Activated CD4-positive, alpha-beta T cell treated with anti-CD3 and anti-CD28 coated beads, Interleukin-2, amount 10 ng/mL, durations not matched to agents 7 days and 5 days (primary cell): Measurements from ENCODE around the gene PGS1. TPM values are rescaled to one million over a fixed set of nuclear protein-coding genes. Genes with fewer than 3 reads are reported as not detected.
A peak's percentile ranks its signal among the peaks of the same experiment; 100 is the strongest.

Experiments
- CTCF ChIA-PET: fragments of 350-600 bp; sonication (Branson Sonifier 250); formaldehyde crosslinking; loops from one replicate; lab custom pipeline; 2021; ENCODE audit warnings: antibody characterized with exemption; lab: Charles Lee
- POLR2A ChIA-PET: fragments of 350-600 bp; sonication (Branson Sonifier 250); formaldehyde crosslinking; loops from one replicate; lab custom pipeline; 2021; ENCODE audit warnings: antibody characterized with exemption; lab: Charles Lee
- DNase-seq: peaks from one replicate; pipeline ENCODE4 v3.0.0-alpha.2; 2020
- H3K27ac Mint-ChIP-seq: one replicate; pipeline ENCODE4 v1.8.0; 2021; ENCODE audit warnings: mild to moderate bottlenecking, moderate library complexity, mixed read lengths
- H3K27me3 Mint-ChIP-seq: one replicate; pipeline ENCODE4 v1.8.0; 2021; ENCODE audit warnings: mixed read lengths
- H3K36me3 Mint-ChIP-seq: one replicate; pipeline ENCODE4 v1.8.0; 2021; ENCODE audit warnings: low read depth, mixed read lengths
- H3K4me1 Mint-ChIP-seq: one replicate; pipeline ENCODE4 v1.8.0; 2021; ENCODE audit warnings: mixed read lengths
- H3K4me3 Mint-ChIP-seq: one replicate; pipeline ENCODE4 v1.8.0; 2021; ENCODE audit warnings: mild to moderate bottlenecking, moderate library complexity, mixed read lengths
- H3K9me3 Mint-ChIP-seq: one replicate; pipeline ENCODE4 v1.8.0; 2021; ENCODE audit warnings: mixed read lengths
- total RNA-seq, 2 experiments: library from RNA; stranded (reverse); gene quantifications; one replicate each; pipeline ENCODE4 v1.2.3, GENCODE V29; 2021

The PGS1 gene
- total RNA-seq, 2 experiments from 2014 or later: 71.1 to 78.3 TPM

- DNase-seq: no peak
- H3K4me1 Mint-ChIP-seq: peaks cover 10% of the 10 kb centered on the region
- H3K4me3 Mint-ChIP-seq: no peak overlapping the region
- peaks cover 2% of the 10 kb centered on the region for H3K27me3 Mint-ChIP-seq
- H3K36me3 Mint-ChIP-seq: no peaks in the 10 kb centered on the region
- ChIA-PET POLR2A (no interaction called here), CTCF (interaction anchor here (1.1 to 7.0 kb wide), 6 partner anchors 7 to 54 kb away, joined by 3 to 56 read pairs (median 4); partner anchors contain the start of gene PGS1)
- H3K27ac Mint-ChIP-seq: no peak overlapping the region
- no peaks in the 10 kb centered on the region for H3K9me3 Mint-ChIP-seq
Observed at GRCh38 chr17:78368854-78369495, 9.5 kb upstream of the PGS1 start.

DNA sequence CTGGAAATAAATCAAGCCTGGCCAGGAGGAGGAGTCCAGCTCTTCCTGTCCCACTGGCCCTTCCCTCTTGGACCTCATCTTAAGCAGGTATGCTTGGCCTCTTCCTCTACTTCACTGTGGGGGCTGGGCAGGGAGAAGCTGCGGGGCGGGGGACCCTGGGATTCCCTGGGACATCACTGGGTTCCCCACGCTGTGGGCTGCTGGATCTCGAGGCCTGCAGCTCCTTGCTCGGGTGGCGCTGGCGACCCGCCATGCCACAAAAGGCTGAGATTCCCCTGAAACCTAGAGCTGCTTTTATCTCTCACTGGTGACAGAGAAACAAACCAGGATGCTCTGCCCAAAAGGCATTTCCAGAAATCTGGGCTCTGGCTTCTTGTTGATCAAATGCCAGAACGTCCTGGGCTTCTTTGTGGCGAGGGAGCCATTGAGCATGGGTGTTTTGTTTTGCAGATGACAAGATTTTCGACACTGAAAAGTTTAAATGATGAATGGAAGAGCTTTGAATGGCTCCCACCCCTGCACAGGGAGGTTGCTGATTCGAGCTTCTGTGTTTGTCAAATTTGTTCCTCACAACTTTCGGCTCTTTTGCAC, 8.6 kb upstream of the PGS1 start:
- H3K4me1 Mint-ChIP-seq: peaks cover 3% of the 10 kb centered on the region
- H3K36me3 Mint-ChIP-seq: no peaks in the 10 kb centered on the region
- no peak overlapping the region for H3K27ac Mint-ChIP-seq
- ChIA-PET CTCF (interaction anchor here (0.6 to 7.0 kb wide), 7 partner anchors 8 to 53 kb away, joined by 3 to 56 read pairs (median 4); partner anchors contain the start of gene PGS1), POLR2A (no interaction called here)
- DNase-seq: no peak
- H3K27me3 Mint-ChIP-seq: peaks cover 2% of the 10 kb centered on the region
- no peaks in the 10 kb centered on the region for H3K9me3 Mint-ChIP-seq
- H3K4me3 Mint-ChIP-seq: no peak overlapping the region

- peaks cover 2% of the 10 kb centered on the region for H3K27me3 Mint-ChIP-seq
- no peak for DNase-seq
- no peaks in the 10 kb centered on the region for H3K36me3 Mint-ChIP-seq
- no peaks in the 10 kb centered on the region for H3K9me3 Mint-ChIP-seq
- H3K4me3 Mint-ChIP-seq: no peak overlapping the region
- no peaks in the 10 kb centered on the region for H3K4me1 Mint-ChIP-seq
- CTCF ChIA-PET: interaction anchor here (0.6 to 7.0 kb wide), 2 partner anchors 9 to 188 kb away, joined by 3 to 56 read pairs; no protein-coding TSS in a partner anchor
- H3K27ac Mint-ChIP-seq: no peak overlapping the region
- POLR2A ChIA-PET: no interaction called here
Observed at GRCh38 chr17:78371056-78371455, 7.4 kb upstream of the PGS1 start.

GRCh38 chr17:78372841-78373240, 5.6 kb upstream of the PGS1 start:
- H3K4me3 Mint-ChIP-seq: no peak overlapping the region
- ChIA-PET POLR2A (interaction anchor here (0.6 kb wide), 1 partner anchor 9 kb away, joined by 4 read pairs; no protein-coding TSS in a partner anchor), CTCF (interaction anchor here (1.1 to 7.0 kb wide), 3 partner anchors 7 to 12 kb away, joined by 6 to 56 read pairs (median 29); no protein-coding TSS in a partner anchor)
- no peaks in the 10 kb centered on the region for H3K9me3 Mint-ChIP-seq
- H3K27ac Mint-ChIP-seq: no peak overlapping the region
- H3K4me1 Mint-ChIP-seq: peaks cover 4% of the 10 kb centered on the region
- DNase-seq: no peak
- H3K27me3 Mint-ChIP-seq: peaks cover 2% of the 10 kb centered on the region
- no peaks in the 10 kb centered on the region for H3K36me3 Mint-ChIP-seq

GRCh38 chr17:78374189-78374588, 4.3 kb upstream of the PGS1 start:
- H3K36me3 Mint-ChIP-seq: peaks cover 4% of the 10 kb centered on the region

GRCh38 chr17:78374631-78375274, 3.7 kb upstream of the PGS1 start:
- Mint-ChIP-seq H3K27ac (no peak overlapping the region), H3K36me3 (peaks cover 6% of the 10 kb centered on the region), H3K4me3 (no peak overlapping the region), H3K9me3 (no peaks in the 10 kb centered on the region), H3K27me3 (no peaks in the 10 kb centered on the region), H3K4me1 (peaks cover 11% of the 10 kb centered on the region)
- POLR2A ChIA-PET: no interaction called here
- no peak for DNase-seq
- CTCF ChIA-PET: interaction anchor here (1.0 to 7.0 kb wide), 3 partner anchors 9 to 13 kb away, joined by 3 to 56 read pairs (median 29); no protein-coding TSS in a partner anchor

More at GRCh38 chr17:78374189-78374588, 4.3 kb upstream of the PGS1 start:
- DNase-seq: no peak
- no peaks in the 10 kb centered on the region for H3K27me3 Mint-ChIP-seq
- peaks cover 8% of the 10 kb centered on the region for H3K4me1 Mint-ChIP-seq
- no peaks in the 10 kb centered on the region for H3K9me3 Mint-ChIP-seq
- H3K4me3 Mint-ChIP-seq: no peak overlapping the region
- ChIA-PET POLR2A (no interaction called here), CTCF (interaction anchor here (0.6 to 7.0 kb wide), 4 partner anchors 8 to 395 kb away, joined by 3 to 56 read pairs (median 16); no protein-coding TSS in a partner anchor)
- H3K27ac Mint-ChIP-seq: no peak overlapping the region

- Mint-ChIP-seq H3K4me3 (no peak overlapping the region), H3K27ac (no peak overlapping the region), H3K27me3 (no peaks in the 10 kb centered on the region), H3K9me3 (no peaks in the 10 kb centered on the region), H3K36me3 (peaks cover 12% of the 10 kb centered on the region), H3K4me1 (peaks cover 19% of the 10 kb centered on the region)
- ChIA-PET CTCF (interaction anchor here (1.0 to 7.0 kb wide), 3 partner anchors 9 to 14 kb away, joined by 3 to 56 read pairs (median 29); no protein-coding TSS in a partner anchor), POLR2A (no interaction called here)
- DNase-seq: no peak
Observed at GRCh38 chr17:78375401-78376151, 2.9 kb upstream of the PGS1 start.

DNA sequence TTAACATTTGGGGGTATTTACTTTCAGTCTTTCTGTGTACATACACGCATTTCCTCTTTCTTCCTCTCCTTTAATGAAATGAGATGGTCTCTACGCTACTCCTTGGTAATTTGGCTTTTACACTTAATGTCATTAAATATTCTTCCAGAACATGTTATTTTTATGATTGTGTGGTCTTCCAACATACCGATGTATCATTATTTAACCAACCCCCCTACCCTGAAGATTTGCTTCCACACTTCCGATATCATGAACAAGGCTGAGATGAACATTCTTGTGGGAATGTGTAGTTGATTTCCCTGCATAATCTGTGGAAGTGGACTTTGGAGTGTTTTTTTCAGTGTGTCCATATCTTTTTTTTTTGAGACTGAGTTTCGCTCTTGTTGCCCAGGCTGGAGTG, 2.3 kb upstream of the PGS1 start:
- Mint-ChIP-seq H3K27ac (no peak overlapping the region), H3K27me3 (no peaks in the 10 kb centered on the region), H3K9me3 (no peaks in the 10 kb centered on the region), H3K4me1 (peaks cover 25% of the 10 kb centered on the region), H3K36me3 (peaks cover 14% of the 10 kb centered on the region), H3K4me3 (no peak overlapping the region)
- no peak for DNase-seq
- CTCF ChIA-PET: interaction anchor here (5.8 to 7.0 kb wide), 2 partner anchors 10 to 14 kb away, joined by 29 to 56 read pairs; no protein-coding TSS in a partner anchor
- POLR2A ChIA-PET: no interaction called here

GRCh38 chr17:78377858-78378224, 608 bp upstream of the PGS1 start:
- DNase-seq: no peak
- no peaks in the 10 kb centered on the region for H3K27me3 Mint-ChIP-seq
- peak overlapping the region; percentile 97 for H3K4me3 Mint-ChIP-seq
- H3K4me1 Mint-ChIP-seq: peaks cover 39% of the 10 kb centered on the region
- peaks cover 26% of the 10 kb centered on the region for H3K36me3 Mint-ChIP-seq
- ChIA-PET POLR2A (interaction anchor here (1.2 kb wide), 1 partner anchor 10 kb away, joined by 3 read pairs; no protein-coding TSS in a partner anchor), CTCF (interaction anchor here (1.2 to 5.8 kb wide), 5 partner anchors 8 to 45 kb away, joined by 4 to 29 read pairs (median 10); no protein-coding TSS in a partner anchor)
- H3K27ac Mint-ChIP-seq: peak overlapping the region; percentile 93
- H3K9me3 Mint-ChIP-seq: no peaks in the 10 kb centered on the region

GRCh38 chr17:78379131-78379491, 662 bp downstream of the PGS1 start:
- no peak for DNase-seq
- Mint-ChIP-seq H3K4me3 (peak overlapping the region; percentile 97), H3K9me3 (no peaks in the 10 kb centered on the region), H3K27me3 (no peaks in the 10 kb centered on the region), H3K27ac (peak overlapping the region; percentile 93), H3K4me1 (peaks cover 51% of the 10 kb centered on the region), H3K36me3 (peaks cover 28% of the 10 kb centered on the region)
- POLR2A ChIA-PET: interaction anchor here (1.2 kb wide), 1 partner anchor 9 kb away, joined by 3 read pairs; no protein-coding TSS in a partner anchor
- CTCF ChIA-PET: interaction anchor here (1.3 to 5.2 kb wide), 4 partner anchors 9 to 44 kb away, joined by 5 to 26 read pairs (median 6); no protein-coding TSS in a partner anchor

DNA sequence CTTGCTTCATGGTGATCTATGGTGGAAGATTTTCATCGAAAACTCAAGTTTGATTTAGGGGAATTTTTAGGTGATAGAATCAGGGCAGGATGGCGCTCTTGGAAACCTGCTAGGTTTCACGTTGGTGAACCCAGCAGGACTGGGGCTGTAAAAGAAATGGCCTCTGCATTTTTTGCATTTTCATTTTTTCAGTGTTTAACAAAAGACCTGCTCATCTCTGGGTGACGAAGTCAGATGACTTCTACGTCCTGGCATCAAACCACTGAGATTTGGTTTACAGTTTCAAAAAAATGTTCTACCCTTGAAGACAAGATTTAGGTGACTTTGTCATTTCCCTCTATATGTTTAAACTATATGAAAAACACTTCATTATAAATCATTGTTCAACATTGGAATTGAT, 1.9 kb downstream of the PGS1 start:
- Mint-ChIP-seq H3K27ac (peak overlapping the region; percentile 83), H3K9me3 (no peaks in the 10 kb centered on the region), H3K36me3 (peaks cover 33% of the 10 kb centered on the region), H3K27me3 (no peaks in the 10 kb centered on the region), H3K4me3 (peak overlapping the region; percentile 97), H3K4me1 (peaks cover 64% of the 10 kb centered on the region)
- POLR2A ChIA-PET: no interaction called here
- DNase-seq: no peak
- CTCF ChIA-PET: interaction anchor here (0.6 to 5.2 kb wide), 5 partner anchors 12 to 67 kb away, joined by 3 to 26 read pairs (median 8); no protein-coding TSS in a partner anchor
